OCI-LY7 (cell line): ENCODE results near the gene HES7.

Source experiments
- EZH2phosphoT487 ChIP-seq: fragments of 200-600 bp; sonication (generic); IDR thresholded peaks from 2 replicates; pipeline ENCODE4 v1.6.1; 2018; ENCODE audit warnings: low read depth, borderline replicate concordance, mild to moderate bottlenecking, mixed run types, antibody characterized with exemption, low read length, moderate library complexity, mixed read lengths
- TF ChIP-seq, protein P1 (sequence below): fragments of 200-600 bp; sonication (generic); conservative IDR thresholded peaks from 2 replicates; pipeline ENCODE4 v1.5.1; 2014; ENCODE audit warnings: mild to moderate bottlenecking, antibody characterized with exemption, low read length, moderate library complexity, mixed read lengths

DNA sequence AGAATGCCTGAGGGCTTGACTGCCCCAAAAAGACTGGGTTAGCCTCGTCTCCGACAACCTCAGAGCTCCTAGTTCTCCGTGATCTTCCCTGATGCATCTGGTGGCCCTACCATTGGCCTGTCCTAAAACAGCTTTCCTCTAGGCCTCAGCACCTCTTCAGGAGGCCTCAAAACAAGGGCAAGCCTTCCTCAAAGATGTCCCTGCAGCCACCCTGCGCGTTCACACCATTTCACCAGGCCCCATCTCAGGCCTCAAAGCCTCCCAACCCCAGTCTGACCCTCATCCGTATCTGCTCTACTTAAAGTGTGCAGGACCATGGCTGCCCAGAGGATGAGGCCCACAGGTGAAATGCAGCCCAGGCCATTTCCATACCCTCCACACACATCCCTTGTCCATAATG is 13.0 kb downstream of the HES7 start:
- TF ChIP-seq, protein P1, sequence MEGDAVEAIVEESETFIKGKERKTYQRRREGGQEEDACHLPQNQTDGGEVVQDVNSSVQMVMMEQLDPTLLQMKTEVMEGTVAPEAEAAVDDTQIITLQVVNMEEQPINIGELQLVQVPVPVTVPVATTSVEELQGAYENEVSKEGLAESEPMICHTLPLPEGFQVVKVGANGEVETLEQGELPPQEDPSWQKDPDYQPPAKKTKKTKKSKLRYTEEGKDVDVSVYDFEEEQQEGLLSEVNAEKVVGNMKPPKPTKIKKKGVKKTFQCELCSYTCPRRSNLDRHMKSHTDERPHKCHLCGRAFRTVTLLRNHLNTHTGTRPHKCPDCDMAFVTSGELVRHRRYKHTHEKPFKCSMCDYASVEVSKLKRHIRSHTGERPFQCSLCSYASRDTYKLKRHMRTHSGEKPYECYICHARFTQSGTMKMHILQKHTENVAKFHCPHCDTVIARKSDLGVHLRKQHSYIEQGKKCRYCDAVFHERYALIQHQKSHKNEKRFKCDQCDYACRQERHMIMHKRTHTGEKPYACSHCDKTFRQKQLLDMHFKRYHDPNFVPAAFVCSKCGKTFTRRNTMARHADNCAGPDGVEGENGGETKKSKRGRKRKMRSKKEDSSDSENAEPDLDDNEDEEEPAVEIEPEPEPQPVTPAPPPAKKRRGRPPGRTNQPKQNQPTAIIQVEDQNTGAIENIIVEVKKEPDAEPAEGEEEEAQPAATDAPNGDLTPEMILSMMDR: no peak
- TF ChIP-seq EZH2phosphoT487: no peak
